ENCODE data around the gene TCAIM.

TCAIM gene

GRCh38 chr3:44338010-44338827 is at the start of gene TCAIM:
Gene TCAIM (plus strand): TSS chr3:44338766. CDS start chr3:44354783, 16,017 bp downstream.
- peak; percentile 93 for DNase-seq (ENCODE audit: low read depth)

GRCh38 chr3:44289882-44290462 is 48.6 kb upstream of the TCAIM start:
- DNase-seq (ENCODE audit: low read depth), result no peak

- no peak for DNase-seq (ENCODE audit: low read depth)
Observed at GRCh38 chr3:44292276-44292675, 46.3 kb upstream of the TCAIM start.

- no peak for DNase-seq (ENCODE audit: low read depth)
Observed at GRCh38 chr3:44292947-44293346, 45.6 kb upstream of the TCAIM start.

GRCh38 chr3:44297255-44297654 is 41.3 kb upstream of the TCAIM start:
- DNase-seq (ENCODE audit: low read depth), result no peak

GRCh38 chr3:44301746-44302145 is 36.8 kb upstream of the TCAIM start:
- DNase-seq (ENCODE audit: low read depth), result no peak

- DNase-seq (ENCODE audit: low read depth), result no peak
Observed at GRCh38 chr3:44309500-44309899, 29.1 kb upstream of the TCAIM start.

GRCh38 chr3:44318891-44319311 is 19.7 kb upstream of the TCAIM start:
- no peak for DNase-seq (ENCODE audit: low read depth)

- no peak for DNase-seq (ENCODE audit: low read depth)
Observed at GRCh38 chr3:44321335-44321734, 17.2 kb upstream of the TCAIM start.

- peak; percentile 50 for DNase-seq (ENCODE audit: low read depth)
Observed at GRCh38 chr3:44323341-44323955, 15.1 kb upstream of the TCAIM start.

GRCh38 chr3:44324584-44324983 is 14.0 kb upstream of the TCAIM start:
- DNase-seq (ENCODE audit: low read depth), result no peak

- no peak for DNase-seq (ENCODE audit: low read depth)
Observed at GRCh38 chr3:44326019-44326418, 12.5 kb upstream of the TCAIM start.

GRCh38 chr3:44326515-44326914 is 12.1 kb upstream of the TCAIM start:
- no peak for DNase-seq (ENCODE audit: low read depth)

GRCh38 chr3:44329946-44330345 is 8.6 kb upstream of the TCAIM start:
- DNase-seq (ENCODE audit: low read depth), result no peak

- DNase-seq (ENCODE audit: low read depth), result no peak
Observed at GRCh38 chr3:44330444-44330843, 8.1 kb upstream of the TCAIM start.

GRCh38 chr3:44334326-44334725 is 4.2 kb upstream of the TCAIM start:
- no peak for DNase-seq (ENCODE audit: low read depth)

- no peak for DNase-seq (ENCODE audit: low read depth)
Observed at GRCh38 chr3:44337248-44337785, 1.2 kb upstream of the TCAIM start.

GRCh38 chr3:44338828-44339127 is 212 bp downstream of the TCAIM start:
- no peak for DNase-seq (ENCODE audit: low read depth)

- no peak for DNase-seq (ENCODE audit: low read depth)
Observed at GRCh38 chr3:44339181-44340057, 853 bp downstream of the TCAIM start.

GRCh38 chr3:44340058-44340395 is 1.5 kb downstream of the TCAIM start:
- no peak for DNase-seq (ENCODE audit: low read depth)

GRCh38 chr3:44342176-44342790 is 3.7 kb downstream of the TCAIM start:
- no peak for DNase-seq (ENCODE audit: low read depth)

GRCh38 chr3:44343421-44343820 is 4.9 kb downstream of the TCAIM start:
- no peak for DNase-seq (ENCODE audit: low read depth)
